H9 (cell line): ENCODE data around the gene RAPH1. TPM values are rescaled to one million over a fixed set of nuclear protein-coding genes. Genes with fewer than 3 reads are reported as not detected.

Source experiments
- DNase-seq: peaks from one replicate; pipeline ENCODE4 v3.0.0-alpha.2; 2017
- H2AFZ ChIP-seq: one replicate; pipeline ENCODE4 v1.6.1; 2013; ENCODE audit warnings: mild to moderate bottlenecking, low read length, control low read depth, moderate library complexity
- H2AK5ac ChIP-seq: 2 replicates; pipeline ENCODE4 v1.6.1; 2013; ENCODE audit warnings: low read length, control low read depth, mixed read lengths; ENCODE audit not compliant: insufficient read length
- H2BK120ac ChIP-seq: one replicate; pipeline ENCODE4 v1.6.1; 2013; ENCODE audit warnings: low read depth, mild to moderate bottlenecking, low read length, control low read depth, inconsistent platforms; ENCODE audit not compliant: poor library complexity, severe bottlenecking
- H2BK12ac ChIP-seq: 2 replicates; pipeline ENCODE4 v1.6.1; 2013; ENCODE audit warnings: low read length, control low read depth, mixed read lengths, low read depth; ENCODE audit not compliant: insufficient read length
- H2BK15ac ChIP-seq: 2 replicates; pipeline ENCODE4 v1.6.1; 2013; ENCODE audit warnings: low read depth, low read length, control low read depth
- H2BK20ac ChIP-seq: one replicate; pipeline ENCODE4 v1.6.1; 2013; ENCODE audit warnings: low read depth, mild to moderate bottlenecking, low read length, control low read depth, inconsistent platforms; ENCODE audit not compliant: poor library complexity, severe bottlenecking
- H2BK5ac ChIP-seq: 2 replicates; pipeline ENCODE4 v1.6.1; 2013; ENCODE audit warnings: low read length, control low read depth, mixed read lengths; ENCODE audit not compliant: insufficient read length
- H3K14ac ChIP-seq: 2 replicates; pipeline ENCODE4 v1.6.1; 2013; ENCODE audit warnings: low read length, control low read depth; ENCODE audit not compliant: insufficient read depth
- H3K18ac ChIP-seq: 2 replicates; pipeline ENCODE4 v1.6.1; 2013; ENCODE audit warnings: low read depth, mild to moderate bottlenecking, mixed read lengths, low read length, control low read depth; ENCODE audit not compliant: insufficient read length
- H3K23ac ChIP-seq: 2 replicates; pipeline ENCODE4 v1.6.1; 2013; ENCODE audit warnings: low read length, control low read depth, mixed read lengths, low read depth; ENCODE audit not compliant: insufficient read length
- H3K23me2 ChIP-seq: 2 replicates; pipeline ENCODE4 v1.6.1; 2013; ENCODE audit warnings: low read depth, mild to moderate bottlenecking, mixed read lengths, low read length, control low read depth; ENCODE audit not compliant: insufficient read length, poor library complexity, severe bottlenecking
- H3K27ac ChIP-seq: 2 replicates; pipeline ENCODE4 v1.5.1; 2013; ENCODE audit warnings: low read length, control low read depth, mixed read lengths, low read depth; ENCODE audit not compliant: insufficient read length
- H3K27me3 ChIP-seq: 2 replicates; pipeline ENCODE4 v1.6.1; 2013; ENCODE audit warnings: low read length, control low read depth, inconsistent platforms; ENCODE audit not compliant: insufficient read depth
- H3K4ac ChIP-seq: 2 replicates; pipeline ENCODE4 v1.6.1; 2013; ENCODE audit warnings: low read depth, mild to moderate bottlenecking, control low read depth, inconsistent platforms, low read length, moderate library complexity
- H3K4me1 ChIP-seq: 2 replicates; pipeline ENCODE4 v1.6.1; 2013; ENCODE audit warnings: low read length, control low read depth, inconsistent platforms; ENCODE audit not compliant: insufficient read depth
- H3K4me2 ChIP-seq: 2 replicates; pipeline ENCODE4 v1.6.1; 2013; ENCODE audit warnings: low read length, control low read depth, mixed read lengths; ENCODE audit not compliant: insufficient read length, insufficient read depth
- H3K56ac ChIP-seq: 2 replicates; pipeline ENCODE4 v1.6.1; 2013; ENCODE audit warnings: low read depth, mild to moderate bottlenecking, mixed read lengths, low read length, control low read depth; ENCODE audit not compliant: insufficient read length
- H3K79me1 ChIP-seq: 2 replicates; pipeline ENCODE4 v1.6.1; 2013; ENCODE audit warnings: low read depth, mild to moderate bottlenecking, moderate library complexity, low read length, control low read depth, inconsistent platforms; ENCODE audit not compliant: insufficient read depth, poor library complexity, severe bottlenecking
- H3K79me2 ChIP-seq: 2 replicates; pipeline ENCODE4 v1.6.1; 2013; ENCODE audit warnings: low read length, control low read depth, inconsistent platforms; ENCODE audit not compliant: insufficient read depth
- H3K9ac ChIP-seq: 2 replicates; pipeline ENCODE4 v1.6.1; 2013; ENCODE audit warnings: low read length, control low read depth, mixed read lengths; ENCODE audit not compliant: insufficient read length; ENCODE audit errors: extremely low read depth
- H3K9me3 ChIP-seq: one replicate; pipeline ENCODE4 v1.6.1; 2013; ENCODE audit warnings: low read depth, low read length, inconsistent platforms; ENCODE audit not compliant: control insufficient read depth
- H3T11ph ChIP-seq: one replicate; pipeline ENCODE4 v1.6.1; 2013; ENCODE audit warnings: mild to moderate bottlenecking, low read length, control low read depth, inconsistent platforms
- H4K20me1 ChIP-seq: one replicate; pipeline ENCODE4 v1.6.1; 2013; ENCODE audit not compliant: control insufficient read depth, insufficient read length, insufficient read depth
- H4K5ac ChIP-seq: 2 replicates; pipeline ENCODE4 v1.6.1; 2013; ENCODE audit warnings: low read depth, mild to moderate bottlenecking, mixed read lengths, low read length, control low read depth; ENCODE audit not compliant: insufficient read length
- H4K8ac ChIP-seq: replicated peaks from 2 replicates; pipeline ENCODE4 v1.6.1; 2013; ENCODE audit warnings: low read length, control low read depth, mixed read lengths, low read depth; ENCODE audit not compliant: insufficient read length
- H4K91ac ChIP-seq: 2 replicates; pipeline ENCODE4 v1.6.1; 2013; ENCODE audit warnings: low read depth, mild to moderate bottlenecking, moderate library complexity, mixed read lengths, low read length, control low read depth; ENCODE audit not compliant: insufficient read length
- H3K27ac Mint-ChIP-seq, 3 experiments: 2 replicates in 2 of 3; 3 replicates in 1 of 3; pipeline ENCODE4 v1.8.0; 2020 to 2021; ENCODE audit warnings: mixed read lengths in 3 of 3, mild to moderate bottlenecking in 1 of 3, moderate library complexity in 1 of 3
- H3K27me3 Mint-ChIP-seq: 2 replicates; pipeline ENCODE4 v1.8.0; 2021; ENCODE audit warnings: low read depth, mild to moderate bottlenecking, moderate library complexity, mixed read lengths
- H3K36me3 Mint-ChIP-seq, 3 experiments: 2 replicates in 2 of 3; 3 replicates in 1 of 3; pipeline ENCODE4 v1.8.0; 2020 to 2021; ENCODE audit warnings: low read depth in 3 of 3, mixed read lengths in 3 of 3; ENCODE audit not compliant: insufficient read depth in 1 of 3
- H3K4me1 Mint-ChIP-seq, 2 experiments: 2 replicates each; pipeline ENCODE4 v1.8.0; 2020; ENCODE audit warnings: mixed read lengths in 2 of 2
- H3K4me3 Mint-ChIP-seq, 2 experiments: 2 replicates in 1 of 2; 3 replicates in 1 of 2; pipeline ENCODE4 v1.8.0; 2020 to 2021; ENCODE audit warnings: mild to moderate bottlenecking in 2 of 2, mixed read lengths in 2 of 2, moderate library complexity in 1 of 2
- H3K9me3 Mint-ChIP-seq, 2 experiments: 2 replicates in 1 of 2; 3 replicates in 1 of 2; pipeline ENCODE4 v1.8.0; 2020; ENCODE audit warnings: mild to moderate bottlenecking in 2 of 2, mixed read lengths in 2 of 2, moderate library complexity in 1 of 2
- CTCF ChIP-seq: fragments of 200-600 bp; sonication (generic); conservative IDR thresholded peaks from 3 replicates; pipeline ENCODE4 v1.8.0; 2021; ENCODE audit warnings: antibody characterized with exemption, mild to moderate bottlenecking
- WGBS: extraction: QIAGEN DNeasy Blood & Tissue Kit; methylation state at CpG from one replicate; pipeline ENCODE4 v1.1.7; 2013; ENCODE audit warnings: missing lambda C conversion rate, low lambda C conversion rate, mixed read lengths; ENCODE audit not compliant: insufficient read length; ENCODE audit errors: extremely low coverage; 5-methylcytosine and 5-hydroxymethylcytosine counted together
- total RNA-seq: library from RNA; stranded (reverse); gene quantifications from 2 replicates; pipeline ENCODE4 v1.2.1, GENCODE V29; 2021

Gene RAPH1
- total RNA-seq, 1 experiment from 2014 or later = 17.1 TPM

GRCh38 chr2:203427061-203427460 lies 108.0 kb downstream of the RAPH1 start:
- H3K23me2 ChIP-seq = no peaks in the 10 kb centered on the region
- H3K23ac ChIP-seq = no peak overlapping the region
- no peak overlapping the region for H3K27ac ChIP-seq
- H3K4me1 ChIP-seq = no peaks in the 10 kb centered on the region
- no peak overlapping the region for H3K4me3 Mint-ChIP-seq
- no peak overlapping the region for H3K14ac ChIP-seq
- no CpG with 5 or more reads among the region's 2 CpGs for WGBS
- no peak overlapping the region; a peak in 1 of 7 replicates for H3K27ac Mint-ChIP-seq
- no peak for DNase-seq
- no peak overlapping the region for H2AK5ac ChIP-seq
- H3K79me1 ChIP-seq = no peaks in the 10 kb centered on the region
- no peak for TF ChIP-seq CTCF
- no peaks in the 10 kb centered on the region for H3K27me3 ChIP-seq
- H4K91ac ChIP-seq = no peak overlapping the region
- no peak overlapping the region for H2BK15ac ChIP-seq
- H3K4ac ChIP-seq = no peak overlapping the region
- no peak overlapping the region for H3K9ac ChIP-seq
- no peak overlapping the region for H3K56ac ChIP-seq
- H2BK5ac ChIP-seq = no peak overlapping the region
- no peak overlapping the region for H2AFZ ChIP-seq
- H3K9me3 Mint-ChIP-seq = no peaks in the 10 kb centered on the region
- no peaks in the 10 kb centered on the region for H3K79me2 ChIP-seq
- H3K27me3 Mint-ChIP-seq = no peaks in the 10 kb centered on the region
- H3T11ph ChIP-seq = no peak overlapping the region
- H3K9me3 ChIP-seq = no peaks in the 10 kb centered on the region
- H3K4me1 Mint-ChIP-seq = no peaks in the 10 kb centered on the region
- no peak overlapping the region for H3K18ac ChIP-seq
- no peak overlapping the region for H4K8ac ChIP-seq
- peaks cover 20 to 69% (median 57%) of the 10 kb centered on the region in 3 experiments; a peak in 6 of 7 replicates for H3K36me3 Mint-ChIP-seq
- no peak overlapping the region for H2BK12ac ChIP-seq
- no peak overlapping the region for H2BK20ac ChIP-seq
- no peak overlapping the region for H4K5ac ChIP-seq
- no peak overlapping the region for H2BK120ac ChIP-seq
- no peak overlapping the region for H3K4me2 ChIP-seq
- no peaks in the 10 kb centered on the region for H4K20me1 ChIP-seq
